ENCODE data around the gene KATNB1. TPM values are rescaled to one million over a fixed set of nuclear protein-coding genes. Genes with fewer than 3 reads are reported as not detected.

KATNB1 gene
- total RNA-seq, 4 donors from 2014 or later: 13.3 to 27.4 (median 18.1) TPM

- no peak overlapping the region for H3K27ac ChIP-seq
- no peak for DNase-seq
- H3K27me3 ChIP-seq: no peaks in the 10 kb centered on the region
- H3K4me1 ChIP-seq: no peaks in the 10 kb centered on the region
- no peak overlapping the region for H3K4me3 ChIP-seq
- no peaks in the 10 kb centered on the region for H3K9me3 ChIP-seq
- no peaks in the 10 kb centered on the region for H3K36me3 ChIP-seq
- TF ChIP-seq, protein P1, sequence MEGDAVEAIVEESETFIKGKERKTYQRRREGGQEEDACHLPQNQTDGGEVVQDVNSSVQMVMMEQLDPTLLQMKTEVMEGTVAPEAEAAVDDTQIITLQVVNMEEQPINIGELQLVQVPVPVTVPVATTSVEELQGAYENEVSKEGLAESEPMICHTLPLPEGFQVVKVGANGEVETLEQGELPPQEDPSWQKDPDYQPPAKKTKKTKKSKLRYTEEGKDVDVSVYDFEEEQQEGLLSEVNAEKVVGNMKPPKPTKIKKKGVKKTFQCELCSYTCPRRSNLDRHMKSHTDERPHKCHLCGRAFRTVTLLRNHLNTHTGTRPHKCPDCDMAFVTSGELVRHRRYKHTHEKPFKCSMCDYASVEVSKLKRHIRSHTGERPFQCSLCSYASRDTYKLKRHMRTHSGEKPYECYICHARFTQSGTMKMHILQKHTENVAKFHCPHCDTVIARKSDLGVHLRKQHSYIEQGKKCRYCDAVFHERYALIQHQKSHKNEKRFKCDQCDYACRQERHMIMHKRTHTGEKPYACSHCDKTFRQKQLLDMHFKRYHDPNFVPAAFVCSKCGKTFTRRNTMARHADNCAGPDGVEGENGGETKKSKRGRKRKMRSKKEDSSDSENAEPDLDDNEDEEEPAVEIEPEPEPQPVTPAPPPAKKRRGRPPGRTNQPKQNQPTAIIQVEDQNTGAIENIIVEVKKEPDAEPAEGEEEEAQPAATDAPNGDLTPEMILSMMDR (IDR thresholded peaks at IDR 0.05): no peak
- TF ChIP-seq POLR2A (IDR thresholded peaks at IDR 0.05): no peak
- intact Hi-C loops (cut with DNase I; ENCODE audit: low total_unique reads): loop anchor here (5.0 to 10.0 kb wide), 2 partner anchors 106 to 243 kb away; partner anchors contain the start of genes USB1 and ZNF319
Measured at GRCh38 chr16:57759131-57759530, 23.6 kb downstream of the KATNB1 start.

DNA sequence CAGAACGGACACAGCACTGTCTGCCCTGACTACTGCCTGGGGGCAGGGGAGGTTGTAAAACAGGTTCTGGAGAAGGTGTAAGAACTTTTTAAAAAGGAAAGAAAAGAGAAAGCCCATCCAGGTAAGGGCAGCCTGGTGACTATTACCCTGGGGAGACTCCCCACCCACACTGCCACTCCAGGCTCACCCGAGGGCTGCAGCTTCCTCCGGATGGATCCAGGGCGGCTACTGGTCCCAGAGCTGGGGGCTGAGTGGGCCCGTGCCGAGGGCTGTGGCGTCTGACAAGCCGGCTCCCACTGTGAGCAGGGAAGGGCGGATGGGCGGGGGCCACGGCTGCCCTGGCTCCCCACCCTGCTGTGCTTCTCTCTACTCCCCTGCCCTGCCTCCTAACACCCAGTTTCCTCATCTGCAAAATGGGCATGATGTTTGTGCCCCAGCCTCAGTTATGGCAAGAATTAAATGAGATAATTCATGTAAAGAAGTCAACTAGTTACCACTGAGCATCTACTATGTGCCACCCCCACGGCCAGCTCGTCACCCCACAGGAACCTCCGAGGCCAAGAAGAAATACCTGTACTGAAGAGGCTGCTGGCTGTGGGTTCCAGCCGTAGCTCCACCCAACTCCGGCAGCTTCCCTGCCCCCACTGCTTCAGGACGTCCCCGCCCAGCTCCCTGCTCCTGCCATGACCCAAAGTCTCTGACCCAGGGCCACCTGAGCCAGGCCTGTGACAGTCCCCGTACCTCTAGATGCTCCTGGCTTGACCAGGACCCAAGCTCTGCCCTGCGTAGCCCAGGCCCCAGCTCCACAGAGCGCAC is 24.2 kb downstream of the KATNB1 start:
- DNase-seq: no peak
- Histone ChIP-seq H3K9me3 (no peaks in the 10 kb centered on the region), H3K4me1 (no peaks in the 10 kb centered on the region), H3K4me3 (no peak overlapping the region), H3K27me3 (no peaks in the 10 kb centered on the region), H3K36me3 (no peaks in the 10 kb centered on the region), H3K27ac (no peak overlapping the region)
- intact Hi-C loops (cut with DNase I; ENCODE audit: low total_unique reads): loop anchor here (5.0 to 10.0 kb wide), 2 partner anchors 105 to 243 kb away; partner anchors contain the start of genes USB1 and ZNF319
- TF ChIP-seq, protein P1 (IDR thresholded peaks at IDR 0.05): no peak
- no peak for TF ChIP-seq POLR2A (IDR thresholded peaks at IDR 0.05)

DNA sequence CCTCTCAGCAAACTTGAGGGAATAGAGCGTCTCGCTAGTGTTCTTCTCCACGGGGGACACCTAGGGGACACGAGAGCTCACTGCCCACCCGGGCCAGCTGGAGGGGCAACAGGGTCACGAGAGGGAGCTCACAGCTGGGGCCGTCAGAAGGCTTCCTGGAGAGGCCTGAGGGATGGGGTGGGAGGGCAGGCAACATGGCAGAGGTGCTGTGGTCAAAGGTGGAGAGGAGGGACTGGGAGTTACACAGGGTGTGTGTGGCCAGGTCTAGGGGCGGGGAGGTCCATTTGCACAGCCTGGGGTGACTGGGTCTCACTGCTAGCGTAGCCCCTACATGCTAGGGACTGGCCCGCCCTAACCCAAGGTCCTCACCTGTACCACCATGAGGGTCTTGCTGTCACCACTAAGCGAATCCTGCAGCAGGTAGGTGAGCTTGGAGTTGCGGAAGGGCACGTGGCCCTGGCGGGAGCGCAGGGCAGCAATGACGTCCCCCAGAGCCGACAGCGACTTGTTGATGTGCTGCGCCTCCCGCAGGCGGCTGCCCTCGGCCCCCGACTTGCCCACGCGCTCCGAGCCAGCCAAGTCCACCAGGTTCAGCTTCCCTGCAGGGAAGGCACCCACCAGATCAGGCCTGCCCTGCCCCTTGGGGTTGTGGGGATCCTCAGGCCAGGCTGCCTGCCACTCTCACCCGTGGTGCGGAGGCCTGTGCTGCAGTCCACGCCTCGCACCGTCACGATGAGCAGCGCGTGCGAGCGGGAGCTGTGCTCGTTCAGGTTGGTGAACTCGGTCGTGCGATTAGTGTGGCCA is 25.0 kb downstream of the KATNB1 start:
- Histone ChIP-seq H3K9me3 (no peaks in the 10 kb centered on the region), H3K4me1 (no peaks in the 10 kb centered on the region), H3K36me3 (no peaks in the 10 kb centered on the region), H3K27me3 (no peaks in the 10 kb centered on the region), H3K27ac (no peak overlapping the region), H3K4me3 (no peak overlapping the region)
- no peak for DNase-seq
- TF ChIP-seq, protein P1 (IDR thresholded peaks at IDR 0.05): no peak
- TF ChIP-seq POLR2A (IDR thresholded peaks at IDR 0.05): no peak
- intact Hi-C loops (cut with DNase I; ENCODE audit: low total_unique reads): no loop called here

GRCh38 chr16:57761301-57761700 is 25.7 kb downstream of the KATNB1 start:
- DNase-seq: no peak
- Histone ChIP-seq H3K4me3 (no peak overlapping the region), H3K27me3 (no peaks in the 10 kb centered on the region), H3K9me3 (no peaks in the 10 kb centered on the region), H3K36me3 (no peaks in the 10 kb centered on the region), H3K27ac (no peak overlapping the region), H3K4me1 (no peaks in the 10 kb centered on the region)
- intact Hi-C loops (cut with DNase I; ENCODE audit: low total_unique reads): no loop called here
- TF ChIP-seq, protein P1 (IDR thresholded peaks at IDR 0.05): no peak
- no peak for TF ChIP-seq POLR2A (IDR thresholded peaks at IDR 0.05)

GRCh38 chr16:57761957-57762356 is 26.4 kb downstream of the KATNB1 start:
- DNase-seq: no peak
- H3K4me3 ChIP-seq: no peak overlapping the region
- H3K36me3 ChIP-seq: no peaks in the 10 kb centered on the region
- no peaks in the 10 kb centered on the region for H3K27me3 ChIP-seq
- intact Hi-C loops (cut with DNase I; ENCODE audit: low total_unique reads): no loop called here
- H3K27ac ChIP-seq: no peak overlapping the region
- H3K9me3 ChIP-seq: no peaks in the 10 kb centered on the region
- no peaks in the 10 kb centered on the region for H3K4me1 ChIP-seq
- no peak for TF ChIP-seq POLR2A (IDR thresholded peaks at IDR 0.05)
- TF ChIP-seq, protein P1 (IDR thresholded peaks at IDR 0.05): no peak

All from uterus (tissue), 4 donors.